Astrocyte (in vitro differentiated cells and primary cell): ENCODE results near the gene RNF125. TPM values are rescaled to one million over a fixed set of nuclear protein-coding genes. Genes with fewer than 3 reads are reported as not detected.

ENCODE experiments used
- DNase-seq: peaks from one replicate; pipeline ENCODE4 v3.0.0-alpha.2; 2010; ENCODE audit warnings: low read depth
- FAIRE-seq: peaks from 2 replicates; lab custom pipeline; 2011; peaks lifted over from hg19 to GRCh38; lab: Jason Lieb, UNC
- H2AFZ ChIP-seq: 2 replicates; pipeline ENCODE4 v1.6.0; 2012; ENCODE audit warnings: low read depth, low read length, inconsistent platforms
- H3K27ac ChIP-seq: 2 replicates; pipeline ENCODE4 v1.5.1; 2011; ENCODE audit warnings: low read depth, low read length, inconsistent platforms
- H3K27me3 ChIP-seq: 2 replicates; pipeline ENCODE4 v1.6.0; 2011; ENCODE audit warnings: low read length, inconsistent platforms; ENCODE audit not compliant: insufficient read depth
- H3K36me3 ChIP-seq: 2 replicates; pipeline ENCODE4 v1.5.1; 2011; ENCODE audit warnings: low read length, inconsistent platforms; ENCODE audit not compliant: insufficient read depth
- H3K4me1 ChIP-seq: 2 replicates; pipeline ENCODE4 v1.5.1; 2011; ENCODE audit warnings: low read length, inconsistent platforms; ENCODE audit not compliant: insufficient read depth
- H3K4me2 ChIP-seq: 2 replicates; pipeline ENCODE4 v1.6.0; 2012; ENCODE audit warnings: low read length, inconsistent platforms
- H3K4me3 ChIP-seq: 2 replicates; pipeline ENCODE4 v1.5.1; 2011; ENCODE audit warnings: low read depth, mild to moderate bottlenecking, low read length, inconsistent platforms; ENCODE audit not compliant: insufficient read depth
- H3K79me2 ChIP-seq: 2 replicates; pipeline ENCODE4 v1.6.0; 2012; ENCODE audit warnings: mild to moderate bottlenecking, low read length, inconsistent platforms; ENCODE audit not compliant: insufficient read depth
- H3K9ac ChIP-seq: 2 replicates; pipeline ENCODE4 v1.6.0; 2012; ENCODE audit warnings: mild to moderate bottlenecking, low read length, inconsistent platforms
- H3K9me3 ChIP-seq: 2 replicates; pipeline ENCODE4 v1.5.1; 2012; ENCODE audit warnings: low read depth, mild to moderate bottlenecking, low read length, inconsistent platforms; ENCODE audit not compliant: insufficient read depth
- H4K20me1 ChIP-seq: 2 replicates; pipeline ENCODE4 v1.6.0; 2012; ENCODE audit warnings: low read length, inconsistent platforms; ENCODE audit not compliant: insufficient read depth
- H3K27ac Mint-ChIP-seq: one replicate; pipeline ENCODE4 v1.8.0; 2021; ENCODE audit warnings: mild to moderate bottlenecking, mixed read lengths; ENCODE audit not compliant: unreplicated experiment
- H3K27me3 Mint-ChIP-seq: one replicate; pipeline ENCODE4 v1.8.0; 2021; ENCODE audit warnings: low read depth, mixed read lengths; ENCODE audit not compliant: unreplicated experiment
- H3K36me3 Mint-ChIP-seq: one replicate; pipeline ENCODE4 v1.8.0; 2021; ENCODE audit warnings: low read depth, mixed read lengths; ENCODE audit not compliant: unreplicated experiment
- H3K4me1 Mint-ChIP-seq: one replicate; pipeline ENCODE4 v1.8.0; 2021; ENCODE audit warnings: low read depth, mixed read lengths; ENCODE audit not compliant: unreplicated experiment
- H3K4me3 Mint-ChIP-seq: one replicate; pipeline ENCODE4 v1.8.0; 2021; ENCODE audit warnings: mild to moderate bottlenecking, moderate library complexity, mixed read lengths; ENCODE audit not compliant: unreplicated experiment
- H3K9me3 Mint-ChIP-seq: one replicate; pipeline ENCODE4 v1.8.0; 2021; ENCODE audit warnings: mild to moderate bottlenecking, mixed read lengths; ENCODE audit not compliant: unreplicated experiment
- EZH2 ChIP-seq: IDR thresholded peaks from 2 replicates; pipeline ENCODE4 v1.6.1; 2012; ENCODE audit warnings: mild to moderate bottlenecking, low read length, inconsistent platforms; ENCODE audit not compliant: insufficient read depth
- total RNA-seq: library from RNA; stranded (reverse); gene quantifications from 2 replicates; pipeline ENCODE4 v1.2.1, GENCODE V29; 2021
- TF ChIP-seq, protein P1 (sequence below): IDR thresholded peaks from 2 replicates; pipeline ENCODE4 v1.5.1; 2011; ENCODE audit warnings: low read depth, mild to moderate bottlenecking, inconsistent platforms, low read length, moderate library complexity; ENCODE audit not compliant: insufficient read depth

RNF125 gene
- total RNA-seq, 1 donor from 2014 or later: 1.9 TPM

DNA sequence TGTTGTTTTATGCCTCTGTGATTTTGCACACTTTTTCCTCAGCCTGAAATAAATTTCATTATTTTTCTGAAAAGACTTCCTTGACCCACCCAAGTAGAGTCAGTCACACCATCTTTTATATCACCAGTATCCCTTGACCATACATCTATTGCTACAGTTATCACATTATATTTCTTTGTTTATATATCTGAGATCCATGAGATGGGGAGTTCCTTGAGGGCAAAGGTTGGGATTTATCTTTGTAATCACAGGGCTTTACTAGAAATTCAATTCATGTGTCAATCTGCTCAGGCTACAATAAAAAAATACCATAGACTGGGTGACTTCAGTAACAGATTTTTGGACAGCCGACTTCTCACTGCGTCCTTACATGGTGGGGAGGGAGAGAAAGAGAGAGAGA is 60.2 kb downstream of the RNF125 start:
- TF ChIP-seq, protein P1, sequence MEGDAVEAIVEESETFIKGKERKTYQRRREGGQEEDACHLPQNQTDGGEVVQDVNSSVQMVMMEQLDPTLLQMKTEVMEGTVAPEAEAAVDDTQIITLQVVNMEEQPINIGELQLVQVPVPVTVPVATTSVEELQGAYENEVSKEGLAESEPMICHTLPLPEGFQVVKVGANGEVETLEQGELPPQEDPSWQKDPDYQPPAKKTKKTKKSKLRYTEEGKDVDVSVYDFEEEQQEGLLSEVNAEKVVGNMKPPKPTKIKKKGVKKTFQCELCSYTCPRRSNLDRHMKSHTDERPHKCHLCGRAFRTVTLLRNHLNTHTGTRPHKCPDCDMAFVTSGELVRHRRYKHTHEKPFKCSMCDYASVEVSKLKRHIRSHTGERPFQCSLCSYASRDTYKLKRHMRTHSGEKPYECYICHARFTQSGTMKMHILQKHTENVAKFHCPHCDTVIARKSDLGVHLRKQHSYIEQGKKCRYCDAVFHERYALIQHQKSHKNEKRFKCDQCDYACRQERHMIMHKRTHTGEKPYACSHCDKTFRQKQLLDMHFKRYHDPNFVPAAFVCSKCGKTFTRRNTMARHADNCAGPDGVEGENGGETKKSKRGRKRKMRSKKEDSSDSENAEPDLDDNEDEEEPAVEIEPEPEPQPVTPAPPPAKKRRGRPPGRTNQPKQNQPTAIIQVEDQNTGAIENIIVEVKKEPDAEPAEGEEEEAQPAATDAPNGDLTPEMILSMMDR: no peak
- no peak for TF ChIP-seq EZH2
- no peak overlapping the region for H3K4me2 ChIP-seq
- H3K36me3 Mint-ChIP-seq: peaks cover 3% of the 10 kb centered on the region

DNA sequence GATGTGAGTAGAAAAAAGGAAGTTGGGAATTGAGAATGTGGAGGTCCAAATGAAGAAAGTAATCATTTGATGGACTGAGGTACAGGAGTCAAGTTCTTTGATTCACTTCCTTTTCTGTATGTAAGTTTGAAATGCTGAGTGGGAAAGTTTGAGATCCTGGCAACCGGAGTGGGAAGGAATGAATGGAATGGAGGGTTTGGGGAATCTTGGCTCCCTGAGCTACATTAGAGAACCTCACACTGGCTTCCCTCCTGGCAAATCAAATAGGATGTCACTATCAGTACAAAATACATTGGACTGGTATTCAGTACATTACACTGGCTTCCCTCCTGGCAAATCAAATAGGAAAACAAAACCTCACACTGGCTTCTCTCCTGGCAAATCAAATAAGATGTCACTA is 63.3 kb downstream of the RNF125 start:
- Mint-ChIP-seq H3K27ac (no peak overlapping the region), H3K36me3 (no peaks in the 10 kb centered on the region), H3K4me3 (no peak overlapping the region), H3K27me3 (no peaks in the 10 kb centered on the region), H3K9me3 (no peaks in the 10 kb centered on the region), H3K4me1 (peaks cover 4% of the 10 kb centered on the region)
- FAIRE-seq: no peak
- Histone ChIP-seq H3K27ac (no peak overlapping the region), H3K27me3 (no peaks in the 10 kb centered on the region), H3K9ac (no peak overlapping the region), H3K36me3 (no peaks in the 10 kb centered on the region), H3K4me2 (no peak overlapping the region), H3K4me3 (no peak overlapping the region), H4K20me1 (no peaks in the 10 kb centered on the region), H2AFZ (no peak overlapping the region), H3K4me1 (peaks cover 11% of the 10 kb centered on the region), H3K79me2 (no peaks in the 10 kb centered on the region), H3K9me3 (no peaks in the 10 kb centered on the region)
- peak; percentile 65 for DNase-seq
- no peak for TF ChIP-seq EZH2
- TF ChIP-seq, protein P1: no peak

More for the DNA sequence above, 60.2 kb downstream of the RNF125 start:
- H3K4me1 ChIP-seq: no peaks in the 10 kb centered on the region
- no peaks in the 10 kb centered on the region for H3K27me3 Mint-ChIP-seq
- H3K9ac ChIP-seq: no peak overlapping the region
- no peaks in the 10 kb centered on the region for H3K9me3 ChIP-seq
- H3K36me3 ChIP-seq: no peaks in the 10 kb centered on the region
- H3K9me3 Mint-ChIP-seq: peaks cover 2% of the 10 kb centered on the region
- H3K4me3 ChIP-seq: no peak overlapping the region
- no peaks in the 10 kb centered on the region for H4K20me1 ChIP-seq
- no peak for DNase-seq
- H3K27ac ChIP-seq: no peak overlapping the region
- no peak for FAIRE-seq
- H3K79me2 ChIP-seq: no peaks in the 10 kb centered on the region
- H3K27ac Mint-ChIP-seq: no peak overlapping the region
- no peaks in the 10 kb centered on the region for H3K4me1 Mint-ChIP-seq
- H2AFZ ChIP-seq: no peak overlapping the region
- no peaks in the 10 kb centered on the region for H3K27me3 ChIP-seq
- no peak overlapping the region for H3K4me3 Mint-ChIP-seq

DNA sequence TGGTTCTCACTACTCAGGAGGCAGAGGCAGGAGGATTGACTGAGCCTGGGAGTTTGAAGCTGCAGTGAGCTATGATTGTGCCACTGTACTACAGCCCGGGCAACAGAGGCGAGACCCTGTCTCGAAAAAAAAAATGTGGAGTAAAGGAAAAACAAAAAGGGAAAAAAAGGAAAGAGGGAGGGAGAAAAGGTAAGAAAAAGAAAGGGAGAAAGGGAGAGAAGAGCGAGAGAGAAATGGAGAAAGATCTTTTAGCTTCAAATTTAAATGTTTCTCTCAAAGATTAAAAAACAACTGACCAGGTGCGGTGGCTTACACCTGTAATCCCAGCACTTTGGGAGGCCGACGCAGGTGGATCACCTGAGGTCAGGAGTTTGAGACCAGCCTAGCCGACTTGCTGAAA is 65.2 kb downstream of the RNF125 start:
- no peak overlapping the region for H3K27ac Mint-ChIP-seq
- Histone ChIP-seq H2AFZ (no peak overlapping the region), H3K9ac (no peak overlapping the region), H3K9me3 (no peaks in the 10 kb centered on the region), H3K27me3 (no peaks in the 10 kb centered on the region), H3K27ac (no peak overlapping the region), H3K4me2 (no peak overlapping the region), H3K4me3 (no peak overlapping the region), H3K4me1 (peaks cover 16% of the 10 kb centered on the region), H3K36me3 (no peaks in the 10 kb centered on the region), H4K20me1 (no peaks in the 10 kb centered on the region), H3K79me2 (no peaks in the 10 kb centered on the region)
- no peak for DNase-seq
- no peaks in the 10 kb centered on the region for H3K36me3 Mint-ChIP-seq
- no peaks in the 10 kb centered on the region for H3K9me3 Mint-ChIP-seq
- no peak overlapping the region for H3K4me3 Mint-ChIP-seq
- H3K27me3 Mint-ChIP-seq: no peaks in the 10 kb centered on the region
- FAIRE-seq: no peak
- TF ChIP-seq, protein P1: no peak
- no peak for TF ChIP-seq EZH2
- peaks cover 4% of the 10 kb centered on the region for H3K4me1 Mint-ChIP-seq
